Osteoblast (primary cell): ENCODE measurements around the gene PCGF1. TPM values are rescaled to one million over a fixed set of nuclear protein-coding genes. Genes with fewer than 3 reads are reported as not detected.

Source experiments
- DNase-seq: peaks from one replicate; pipeline ENCODE4 v3.0.0; 2011; ENCODE audit warnings: low spot score, mixed read lengths; ENCODE audit not compliant: insufficient read length; ENCODE audit errors: missing footprints
- H2AFZ ChIP-seq: 2 replicates; pipeline ENCODE4 v1.6.0; 2011; ENCODE audit warnings: mild to moderate bottlenecking, low read length
- H3K27ac ChIP-seq: 2 replicates; pipeline ENCODE4 v1.5.1; 2011; ENCODE audit warnings: mild to moderate bottlenecking, low read depth, low read length, moderate library complexity
- H3K27me3 ChIP-seq: 2 replicates; pipeline ENCODE4 v1.6.0; 2012; ENCODE audit warnings: mild to moderate bottlenecking, control low read depth, inconsistent platforms, low read length, moderate library complexity; ENCODE audit not compliant: insufficient read depth
- H3K36me3 ChIP-seq: 2 replicates; pipeline ENCODE4 v1.5.1; 2011; ENCODE audit warnings: mild to moderate bottlenecking, low read length, control low read depth, moderate library complexity; ENCODE audit not compliant: insufficient read depth
- H3K4me1 ChIP-seq: 2 replicates; pipeline ENCODE4 v1.5.1; 2011; ENCODE audit warnings: mild to moderate bottlenecking, low read length, control low read depth, moderate library complexity; ENCODE audit not compliant: insufficient read depth
- H3K4me2 ChIP-seq: 2 replicates; pipeline ENCODE4 v1.6.0; 2011; ENCODE audit warnings: mild to moderate bottlenecking, low read length; ENCODE audit not compliant: insufficient read depth
- H3K4me3 ChIP-seq: fragments of 200-600 bp; sonication (generic); 3 replicates; pipeline ENCODE4 v1.5.1; 2012; ENCODE audit warnings: mild to moderate bottlenecking, low read length, inconsistent platforms; ENCODE audit not compliant: insufficient read depth
- H3K79me2 ChIP-seq: 2 replicates; pipeline ENCODE4 v1.6.0; 2012; ENCODE audit warnings: mild to moderate bottlenecking, low read length, control low read depth, inconsistent platforms; ENCODE audit not compliant: insufficient read depth
- H3K9me3 ChIP-seq: 2 replicates; pipeline ENCODE4 v1.5.1; 2011; ENCODE audit warnings: low read depth, low read length, control low read depth
- H4K20me1 ChIP-seq: 2 replicates; pipeline ENCODE4 v1.6.0; 2012; ENCODE audit warnings: mild to moderate bottlenecking, low read length, control low read depth; ENCODE audit not compliant: insufficient read depth
- CTCF ChIP-seq: IDR thresholded peaks from 2 replicates; pipeline ENCODE4 v1.5.1; 2011; ENCODE audit warnings: mild to moderate bottlenecking, low read depth, low read length, moderate library complexity; ENCODE audit errors: extremely low read depth
- total RNA-seq: library from RNA; depleted of rRNA; stranded (reverse); fragments of >200 nt; gene quantifications from 2 replicates; pipeline ENCODE4 v1.2.3, GENCODE V29; 2012

Gene PCGF1
- total RNA-seq, 1 donor = 22.4 TPM

DNA sequence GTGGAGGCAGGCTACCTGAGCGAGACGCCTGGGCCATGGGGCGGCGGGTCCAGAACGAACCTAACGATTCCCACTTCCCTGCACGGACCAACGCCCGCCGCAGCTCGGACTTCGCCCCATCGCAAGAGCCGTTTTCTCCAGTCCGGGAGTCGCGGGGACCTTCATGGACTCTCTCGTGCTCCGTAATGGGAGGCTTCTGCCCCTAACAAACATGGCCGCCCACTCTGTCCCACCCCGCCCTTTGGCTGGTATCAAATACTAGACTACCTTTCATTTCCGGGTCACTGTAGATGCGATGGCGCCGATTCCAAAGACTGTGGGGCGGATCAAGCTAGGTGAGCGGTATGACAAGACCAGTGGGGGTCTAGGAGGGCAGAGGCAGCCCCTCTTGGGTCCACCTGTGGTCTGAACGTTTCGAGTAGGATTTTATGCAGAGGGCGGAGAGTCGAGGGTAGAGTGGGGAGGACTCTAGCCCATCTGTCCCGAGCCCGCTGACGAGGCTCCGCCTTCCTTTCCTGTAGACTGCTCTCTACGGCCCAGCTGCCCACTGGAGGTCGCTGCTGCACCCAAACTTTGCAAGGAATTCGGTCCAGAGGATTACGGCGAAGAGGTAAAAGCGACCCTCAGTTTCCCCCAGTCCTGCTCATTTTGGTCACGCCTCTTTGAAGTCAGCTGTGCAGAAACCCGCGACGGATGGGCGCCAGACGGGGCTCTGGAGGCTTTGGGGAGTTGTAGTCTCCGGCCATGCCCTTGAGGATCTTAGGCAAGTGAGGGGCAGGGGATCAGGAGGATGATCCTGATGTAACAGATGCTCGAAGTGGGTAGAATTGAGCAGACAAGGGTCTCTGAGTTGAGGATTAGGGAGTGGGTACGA, 24.5 kb downstream of the PCGF1 start, which contains the start of the genes CCDC142 and TTC31:
TSS of gene CCDC142 (minus strand) at position 198 of the 874 bp plus-strand sequence. CDS start at position 37, 161 bp downstream.
TSS of gene TTC31 (plus strand) at position 281 of the 874 bp plus-strand sequence. CDS start at position 296, 15 bp downstream.
- Histone ChIP-seq H3K9me3 (no peaks in the 10 kb centered on the region), H3K4me2 (peak within 1 kb of the TSS; percentile 94), H3K4me3 (peak within 1 kb of the TSS; percentile 95), H3K27ac (peak within 1 kb of the TSS; percentile 77), H3K4me1 (peaks cover 25% of the 10 kb centered on the region), H3K36me3 (peaks cover 30% of the 10 kb centered on the region), H2AFZ (peak within 1 kb of the TSS; percentile 99), H4K20me1 (no peaks in the 10 kb centered on the region), H3K79me2 (peaks cover 62% of the 10 kb centered on the region), H3K27me3 (no peaks in the 10 kb centered on the region)
- TF ChIP-seq CTCF = peak; percentile 97
- peak; percentile 98 for DNase-seq

GRCh38 chr2:74481961-74482800, 25.3 kb downstream of the PCGF1 start:
- peak overlapping the region; percentile 94 for H3K4me2 ChIP-seq
- peak overlapping the region; percentile 77 for H3K27ac ChIP-seq
- peaks cover 33% of the 10 kb centered on the region for H3K36me3 ChIP-seq
- H2AFZ ChIP-seq = peak overlapping the region; percentile 99
- H3K27me3 ChIP-seq = no peaks in the 10 kb centered on the region
- H3K4me3 ChIP-seq = peak overlapping the region; percentile 95
- no peaks in the 10 kb centered on the region for H3K9me3 ChIP-seq
- peak; percentile 88 for DNase-seq
- H3K4me1 ChIP-seq = peaks cover 18% of the 10 kb centered on the region
- peaks cover 65% of the 10 kb centered on the region for H3K79me2 ChIP-seq
- H4K20me1 ChIP-seq = no peaks in the 10 kb centered on the region
- TF ChIP-seq CTCF = no peak

DNA sequence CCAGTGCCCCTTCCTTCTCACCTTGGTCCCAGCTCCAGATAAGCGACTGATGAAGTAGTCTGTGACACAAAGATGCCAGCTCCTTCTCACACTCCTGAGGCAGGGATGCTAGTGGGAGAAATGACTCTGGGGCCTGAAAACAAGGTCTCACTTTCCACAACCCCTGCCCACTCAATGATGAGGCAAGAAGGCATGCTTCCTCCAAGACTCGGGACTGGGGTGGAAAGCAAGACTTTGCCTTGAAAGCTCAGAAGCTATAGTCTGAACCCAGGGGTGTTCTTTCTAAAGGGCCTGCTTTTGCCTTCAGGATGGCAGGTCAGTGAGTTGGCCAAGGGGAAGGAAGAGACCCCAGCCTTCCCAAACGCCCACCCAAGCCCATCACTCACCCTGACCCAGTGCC, 26.1 kb downstream of the PCGF1 start:
- Histone ChIP-seq H2AFZ (peak overlapping the region; percentile 99), H3K27me3 (no peaks in the 10 kb centered on the region), H3K9me3 (no peaks in the 10 kb centered on the region), H3K79me2 (peaks cover 62% of the 10 kb centered on the region), H3K4me1 (peaks cover 18% of the 10 kb centered on the region), H3K4me3 (peak overlapping the region; percentile 95), H3K4me2 (peak overlapping the region; percentile 94), H4K20me1 (no peaks in the 10 kb centered on the region), H3K36me3 (peaks cover 33% of the 10 kb centered on the region), H3K27ac (peak overlapping the region; percentile 77)
- no peak for TF ChIP-seq CTCF
- DNase-seq = peak; percentile 56

DNA sequence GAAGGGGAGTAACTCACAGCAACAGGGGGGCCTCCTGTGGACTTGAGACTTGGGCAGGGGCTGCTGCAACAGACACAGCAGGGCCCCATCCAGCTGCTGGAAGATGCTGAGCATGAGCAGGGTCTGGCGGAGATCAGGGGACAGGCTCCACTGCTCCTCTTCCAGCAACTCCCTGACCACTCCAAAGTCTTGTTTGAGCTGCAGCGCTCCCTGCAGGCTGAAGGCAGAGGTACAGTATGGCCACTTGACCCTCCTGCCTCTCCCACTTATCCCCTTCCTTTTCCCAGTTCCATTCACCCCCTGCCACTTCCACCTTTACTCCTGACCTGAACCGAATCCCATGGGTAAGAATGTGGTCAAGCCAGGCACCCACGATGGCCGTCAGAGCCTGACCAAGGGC, 32.6 kb downstream of the PCGF1 start:
- Histone ChIP-seq H3K9me3 (no peaks in the 10 kb centered on the region), H3K36me3 (peaks cover 24% of the 10 kb centered on the region), H3K27ac (no peak overlapping the region), H3K4me1 (peaks cover 14% of the 10 kb centered on the region), H3K79me2 (peaks cover 7% of the 10 kb centered on the region), H4K20me1 (no peaks in the 10 kb centered on the region), H3K4me2 (no peak overlapping the region), H3K27me3 (no peaks in the 10 kb centered on the region), H3K4me3 (no peak overlapping the region), H2AFZ (no peak overlapping the region)
- TF ChIP-seq CTCF = peak; percentile 41
- peak; percentile 65 for DNase-seq
